ENCODE measurements around the gene CEP120. TPM values are rescaled to one million over a fixed set of nuclear protein-coding genes. Genes with fewer than 3 reads are reported as not detected.

CEP120 gene
- total RNA-seq, 2 donors from 2014 or later, result 11.7 to 18.2 TPM

DNA sequence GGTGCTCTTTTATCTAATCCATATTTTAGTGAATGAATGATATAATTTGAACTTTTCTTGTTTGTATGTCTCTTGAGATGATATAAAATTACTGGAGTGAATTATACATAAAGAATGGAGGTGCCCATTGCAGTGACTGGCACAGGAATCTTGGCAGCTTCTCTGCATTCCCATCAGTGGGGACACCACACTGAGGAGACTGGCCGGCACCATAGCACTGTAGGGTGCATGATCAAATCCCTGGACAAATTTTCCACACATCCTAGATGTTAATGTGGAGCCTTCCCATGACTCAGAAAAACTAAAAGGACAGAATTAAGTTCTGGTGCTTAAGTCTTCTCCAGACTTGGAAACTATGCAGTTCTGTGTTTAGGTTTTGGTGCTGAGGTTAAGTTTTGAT, 124.1 kb downstream of the CEP120 start:
- no peak overlapping the region for H3K27ac ChIP-seq
- no peaks in the 10 kb centered on the region for H3K4me1 ChIP-seq
- no peaks in the 10 kb centered on the region for H3K36me3 ChIP-seq
- intact Hi-C loops (cut with DNase I), result no loop called here
- H3K9ac ChIP-seq (ENCODE audit: low read depth in 2 of 2, low read length in 2 of 2), result no peak overlapping the region
- no peak overlapping the region for H3K4me3 ChIP-seq
- TF ChIP-seq, protein P1, sequence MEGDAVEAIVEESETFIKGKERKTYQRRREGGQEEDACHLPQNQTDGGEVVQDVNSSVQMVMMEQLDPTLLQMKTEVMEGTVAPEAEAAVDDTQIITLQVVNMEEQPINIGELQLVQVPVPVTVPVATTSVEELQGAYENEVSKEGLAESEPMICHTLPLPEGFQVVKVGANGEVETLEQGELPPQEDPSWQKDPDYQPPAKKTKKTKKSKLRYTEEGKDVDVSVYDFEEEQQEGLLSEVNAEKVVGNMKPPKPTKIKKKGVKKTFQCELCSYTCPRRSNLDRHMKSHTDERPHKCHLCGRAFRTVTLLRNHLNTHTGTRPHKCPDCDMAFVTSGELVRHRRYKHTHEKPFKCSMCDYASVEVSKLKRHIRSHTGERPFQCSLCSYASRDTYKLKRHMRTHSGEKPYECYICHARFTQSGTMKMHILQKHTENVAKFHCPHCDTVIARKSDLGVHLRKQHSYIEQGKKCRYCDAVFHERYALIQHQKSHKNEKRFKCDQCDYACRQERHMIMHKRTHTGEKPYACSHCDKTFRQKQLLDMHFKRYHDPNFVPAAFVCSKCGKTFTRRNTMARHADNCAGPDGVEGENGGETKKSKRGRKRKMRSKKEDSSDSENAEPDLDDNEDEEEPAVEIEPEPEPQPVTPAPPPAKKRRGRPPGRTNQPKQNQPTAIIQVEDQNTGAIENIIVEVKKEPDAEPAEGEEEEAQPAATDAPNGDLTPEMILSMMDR (IDR thresholded peaks at IDR 0.05), result no peak
- no peaks in the 10 kb centered on the region for H3K9me3 ChIP-seq
- no peaks in the 10 kb centered on the region for H3K27me3 ChIP-seq
- no peak for DNase-seq

DNA sequence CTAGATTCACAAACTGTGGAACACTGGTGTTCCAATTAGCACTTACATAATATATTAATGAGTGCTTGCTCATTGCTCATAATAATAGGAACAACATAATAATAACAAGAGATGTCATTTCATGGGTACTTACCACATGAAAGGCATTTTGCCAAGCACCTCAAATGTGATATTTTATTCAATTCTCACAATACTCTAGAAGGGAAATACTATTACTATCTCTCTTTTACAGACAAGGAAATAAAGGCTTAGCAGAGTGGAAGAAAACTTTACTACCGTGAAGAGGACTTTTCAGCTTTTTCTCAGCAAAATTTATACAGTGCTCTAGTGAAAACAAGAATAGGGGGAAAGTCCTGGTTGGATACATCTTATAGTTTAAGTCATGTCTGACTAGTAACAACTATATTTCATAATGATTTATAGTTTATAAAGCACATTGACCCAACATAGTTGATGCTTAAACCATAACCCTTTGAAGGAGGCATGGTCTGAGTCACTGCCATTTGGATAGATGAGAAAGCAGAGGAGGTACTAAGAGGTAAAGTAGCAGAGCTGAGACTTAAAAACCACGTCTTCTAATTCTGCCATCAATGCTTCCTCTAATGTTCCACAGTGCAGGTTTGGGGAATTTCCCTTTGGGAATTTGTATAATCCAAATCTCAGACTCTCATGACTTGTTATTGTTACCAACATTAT, 124.7 kb downstream of the CEP120 start:
- intact Hi-C loops (cut with DNase I), result no loop called here
- no peak for DNase-seq
- Histone ChIP-seq H3K9me3 (no peaks in the 10 kb centered on the region), H3K27ac (no peak overlapping the region), H3K4me1 (no peaks in the 10 kb centered on the region), H3K36me3 (no peaks in the 10 kb centered on the region), H3K4me3 (no peak overlapping the region), H3K27me3 (no peaks in the 10 kb centered on the region), H3K9ac (ENCODE audit: low read depth in 2 of 2, low read length in 2 of 2) (no peak overlapping the region)
- TF ChIP-seq, protein P1 (IDR thresholded peaks at IDR 0.05), result no peak

DNA sequence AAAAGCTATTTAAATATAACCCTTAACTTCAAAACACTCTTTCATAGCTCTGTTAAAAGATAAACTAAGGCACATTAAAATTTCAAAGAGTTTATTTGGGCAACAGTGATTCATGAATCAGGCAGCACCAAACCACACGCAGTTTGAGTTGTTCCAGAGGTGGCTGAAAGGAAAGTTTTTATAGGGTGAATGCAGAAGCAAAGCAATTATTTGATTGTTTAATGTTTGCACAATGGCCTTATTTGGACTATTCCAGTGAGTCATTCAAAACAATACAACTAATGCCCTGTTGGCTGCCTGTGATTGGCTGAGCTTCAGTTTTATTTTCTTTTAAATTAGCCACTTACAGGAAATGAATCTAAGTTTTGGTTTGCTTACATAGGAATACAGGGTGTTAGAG, 125.3 kb downstream of the CEP120 start:
- Histone ChIP-seq H3K4me1 (no peaks in the 10 kb centered on the region), H3K27ac (no peak overlapping the region), H3K9me3 (no peaks in the 10 kb centered on the region), H3K36me3 (no peaks in the 10 kb centered on the region), H3K27me3 (no peaks in the 10 kb centered on the region), H3K9ac (ENCODE audit: low read depth in 2 of 2, low read length in 2 of 2) (no peak overlapping the region), H3K4me3 (no peak overlapping the region)
- intact Hi-C loops (cut with DNase I), result no loop called here
- DNase-seq, result no peak
- TF ChIP-seq, protein P1 (IDR thresholded peaks at IDR 0.05), result no peak

DNA sequence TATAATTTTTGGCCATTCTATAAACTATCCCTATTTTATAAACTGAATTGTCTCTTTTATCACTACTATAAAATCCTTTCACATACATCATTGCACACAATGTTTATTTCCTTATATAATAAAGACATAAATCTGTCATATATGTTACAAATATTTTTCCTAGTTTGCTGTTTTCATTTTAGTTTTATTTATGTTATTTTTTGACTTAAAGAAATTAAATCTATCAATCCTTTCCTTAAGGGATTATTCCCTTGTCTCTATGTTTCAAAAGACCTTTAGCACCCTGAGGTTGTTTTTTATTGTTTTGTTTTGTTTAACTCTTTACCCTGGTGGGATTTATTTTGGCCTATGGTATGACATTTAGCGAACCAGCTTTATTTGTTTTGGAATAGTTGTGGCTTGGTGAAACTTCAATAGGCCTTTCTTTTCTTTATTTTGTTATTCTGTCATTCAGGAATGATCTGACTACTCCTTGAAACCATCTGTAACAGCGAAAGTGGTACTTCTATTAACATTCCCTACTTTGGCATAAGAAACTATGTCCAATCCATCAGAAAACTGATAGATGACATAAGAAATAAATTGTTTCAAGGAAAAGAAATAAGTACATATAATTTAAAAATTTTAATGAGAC, 125.9 kb downstream of the CEP120 start:
- TF ChIP-seq, protein P1 (IDR thresholded peaks at IDR 0.05), result no peak
- Histone ChIP-seq H3K27me3 (no peaks in the 10 kb centered on the region), H3K4me1 (no peaks in the 10 kb centered on the region), H3K9me3 (no peaks in the 10 kb centered on the region), H3K4me3 (no peak overlapping the region), H3K27ac (no peak overlapping the region), H3K9ac (ENCODE audit: low read depth in 2 of 2, low read length in 2 of 2) (no peak overlapping the region), H3K36me3 (no peaks in the 10 kb centered on the region)
- DNase-seq, result no peak
- intact Hi-C loops (cut with DNase I), result no loop called here

Other genes starting within 250 kb of the CEP120 start
- gene CSNK1G3, start 88.8 kb upstream of the CEP120 start, total RNA-seq, result 10 to 100 TPM; 55.5 to 78.3 TPM